ENCODE data around the gene TBCCD1. TPM values are rescaled to one million over a fixed set of nuclear protein-coding genes. Genes with fewer than 3 reads are reported as not detected.

TBCCD1 gene
- total RNA-seq, 1 experiment from 2014 or later, result 7.4 TPM

- Histone ChIP-seq H3K14ac (ENCODE audit: insufficient read depth, low read length) (no peak overlapping the region), H2AK5ac (ENCODE audit: insufficient read length, low read length) (no peak overlapping the region), H3K79me2 (ENCODE audit: insufficient read depth, low read length) (no peaks in the 10 kb centered on the region; the same call in 1 of the 2 replicates), H3K18ac (ENCODE audit: insufficient read length, low read depth, low read length) (no peak overlapping the region), H3K79me1 (ENCODE audit: insufficient read depth, low read depth, low read length, poor library complexity, severe bottlenecking) (no peaks in the 10 kb centered on the region), H3K27me3 (ENCODE audit: insufficient read depth, low read length) (no peaks in the 10 kb centered on the region), H3K9me3 (ENCODE audit: control insufficient read depth, low read depth, low read length) (no peaks in the 10 kb centered on the region), H2BK120ac (ENCODE audit: low read depth, low read length, poor library complexity, severe bottlenecking) (no peak overlapping the region), H4K91ac (ENCODE audit: insufficient read length, low read depth, low read length) (no peak overlapping the region), H4K20me1 (ENCODE audit: control insufficient read depth, insufficient read depth, insufficient read length) (no peaks in the 10 kb centered on the region), H2BK20ac (ENCODE audit: low read depth, low read length, poor library complexity, severe bottlenecking) (no peak overlapping the region), H3K23me2 (ENCODE audit: insufficient read length, low read depth, low read length, poor library complexity, severe bottlenecking) (no peaks in the 10 kb centered on the region), H2BK15ac (ENCODE audit: low read depth, low read length) (no peak overlapping the region), H3K23ac (ENCODE audit: insufficient read length, low read depth, low read length) (no peak overlapping the region), H4K5ac (ENCODE audit: insufficient read length, low read depth, low read length) (no peak overlapping the region), H3K4me2 (ENCODE audit: insufficient read depth, insufficient read length, low read length) (no peak overlapping the region), H3K4ac (ENCODE audit: low read depth, low read length) (no peak overlapping the region), H2BK5ac (ENCODE audit: insufficient read length, low read length) (no peak overlapping the region), H3T11ph (ENCODE audit: low read length) (no peak overlapping the region), H4K8ac (replicated peaks; ENCODE audit: insufficient read length, low read depth, low read length) (no peak overlapping the region), H3K9ac (ENCODE audit: extremely low read depth, insufficient read length, low read length) (no peak overlapping the region), H3K4me1 (ENCODE audit: insufficient read depth, low read length) (no peaks in the 10 kb centered on the region), H2AFZ (ENCODE audit: low read length) (no peak overlapping the region), H3K56ac (ENCODE audit: insufficient read length, low read depth, low read length) (no peak overlapping the region), H2BK12ac (ENCODE audit: insufficient read length, low read depth, low read length) (no peak overlapping the region), H3K27ac (ENCODE audit: insufficient read length, low read depth, low read length) (no peak overlapping the region)
- Mint-ChIP-seq H3K4me1 (peaks cover 16 to 19% of the 10 kb centered on the region in 2 experiments), H3K4me3 (no peak overlapping the region), H3K27ac (no peak overlapping the region; a peak in 1 of 7 replicates), H3K27me3 (ENCODE audit: low read depth) (peaks cover 15% of the 10 kb centered on the region), H3K9me3 (no peaks in the 10 kb centered on the region), H3K36me3 (ENCODE audit: insufficient read depth in 1 of 3, low read depth in 3 of 3) (no peaks in the 10 kb centered on the region)
- TF ChIP-seq CTCF (conservative IDR thresholded peaks at IDR 0.05), result no peak
- WGBS (ENCODE audit: extremely low coverage, insufficient read length, low lambda C conversion rate), result no CpG with 5 or more reads among the region's 3 CpGs
- DNase-seq, result no peak
Observed at GRCh38 chr3:186506191-186506739, 60.9 kb downstream of the TBCCD1 start.

All from H9 (cell line).